Cerebellar cortex (tissue), 1 donor: ENCODE results near the gene NT5C3B.
"Not testable (repeated sequence)": the region's sequence is repeated elsewhere in the genome, so short reads cannot be mapped to it uniquely, and the experiment has no call there.

ENCODE experiments used
- DNase-seq: peaks from one replicate; pipeline ENCODE4 v3.0.0-alpha.2; 2015; ENCODE audit warnings: low spot score

NT5C3B gene

GRCh38 chr17:41835800-41836549 is at the start of gene NT5C3B:
NT5C3B (minus strand) TSS chr17:41836232; CDS start chr17:41836193, 39 bp downstream.
- DNase-seq, result peak; percentile 43

- peak; percentile 37 for DNase-seq
Observed at GRCh38 chr17:41885733-41886132, 49.7 kb upstream of the NT5C3B start.

GRCh38 chr17:41882756-41883155 is 46.7 kb upstream of the NT5C3B start:
- DNase-seq, result no peak

- DNase-seq, result no peak
Observed at GRCh38 chr17:41880130-41880529, 44.1 kb upstream of the NT5C3B start.

GRCh38 chr17:41874293-41874670 is 38.2 kb upstream of the NT5C3B start:
- not testable (repeated sequence) for DNase-seq

GRCh38 chr17:41873559-41874292 is 37.7 kb upstream of the NT5C3B start:
- no peak for DNase-seq

GRCh38 chr17:41871789-41872188 is 35.8 kb upstream of the NT5C3B start:
- DNase-seq, result no peak

- no peak for DNase-seq
Observed at GRCh38 chr17:41870627-41871026, 34.6 kb upstream of the NT5C3B start.

GRCh38 chr17:41870097-41870496 is 34.1 kb upstream of the NT5C3B start:
- no peak for DNase-seq

- DNase-seq, result no peak
Observed at GRCh38 chr17:41869426-41869825, 33.4 kb upstream of the NT5C3B start.

GRCh38 chr17:41868568-41868967 is 32.5 kb upstream of the NT5C3B start:
- DNase-seq, result no peak

GRCh38 chr17:41865596-41865893 is 29.5 kb upstream of the NT5C3B start:
- no peak for DNase-seq

GRCh38 chr17:41864836-41865595 is 29.0 kb upstream of the NT5C3B start, which contains the start of gene KLHL11:
KLHL11 (minus strand) TSS chr17:41865423; CDS start chr17:41865370, 53 bp downstream.
- peak; percentile 89 for DNase-seq

GRCh38 chr17:41864498-41864835 is 28.4 kb upstream of the NT5C3B start:
- no peak for DNase-seq

- peak; percentile 24 for DNase-seq
Observed at GRCh38 chr17:41863074-41863848, 27.2 kb upstream of the NT5C3B start.

- DNase-seq, result no peak
Observed at GRCh38 chr17:41860254-41860931, 24.4 kb upstream of the NT5C3B start.

- DNase-seq, result not testable (repeated sequence)
Observed at GRCh38 chr17:41851382-41851781, 15.3 kb upstream of the NT5C3B start.

GRCh38 chr17:41849251-41849990 is 13.4 kb upstream of the NT5C3B start:
- DNase-seq, result no peak

- no peak for DNase-seq
Observed at GRCh38 chr17:41848788-41849187, 12.8 kb upstream of the NT5C3B start.

- no peak for DNase-seq
Observed at GRCh38 chr17:41844971-41845370, 8.9 kb upstream of the NT5C3B start.

GRCh38 chr17:41840781-41841180 is 4.7 kb upstream of the NT5C3B start:
- not testable (repeated sequence) for DNase-seq
